GM12878 (cell line): ENCODE data around the gene TIMP3. TPM values are rescaled to one million over a fixed set of nuclear protein-coding genes. Genes with fewer than 3 reads are reported as not detected.

Experiments
- ATAC-seq: fragments of 200-7000 bp; cut with Tn5 transposase; 3 replicates; pipeline ENCODE4 v1.9.1; 2020; ENCODE audit warnings: mild to moderate bottlenecking, moderate library complexity
- BruUV-seq: library from RNA; stranded (reverse); fragments of 400-500 nt; replicated peaks from 2 replicates; lab custom pipeline; 2021; lab: Mats Ljungman, UMichigan
- CTCF ChIA-PET: fragments of 300-600 bp; sonication (Branson Sonifier 250); formaldehyde crosslinking; extraction: SDS; loops from one replicate; lab custom pipeline; 2021; ENCODE audit warnings: inconsistent platforms; lab: Yijun Ruan, JAX
- POLR2A ChIA-PET: fragments of 350-600 bp; formaldehyde crosslinking; extraction: SDS; loops from one replicate; lab custom pipeline; 2021; ENCODE audit warnings: inconsistent platforms; lab: Charles Lee
- RAD21 ChIA-PET: fragments of 300-600 bp; sonication (Branson Sonifier 250); formaldehyde crosslinking; loops from one replicate; lab custom pipeline; 2023; ENCODE audit warnings: antibody characterized with exemption; ENCODE audit not compliant: unreplicated experiment; lab: Charles Lee
- SMC1A ChIA-PET: fragments of 300-600 bp; sonication (Branson Sonifier 250); formaldehyde crosslinking; loops from one replicate; lab custom pipeline; 2023; ENCODE audit not compliant: unreplicated experiment, uncharacterized antibody; lab: Charles Lee
- DNase-seq: peaks from one replicate; pipeline ENCODE4 v3.0.0-alpha.2; 2011; ENCODE audit warnings: low read depth, low spot score
- FAIRE-seq: peaks from 3 replicates; lab custom pipeline; 2011; peaks lifted over from hg19 to GRCh38; lab: Jason Lieb, UNC
- H2AFZ ChIP-seq: 2 replicates; pipeline ENCODE4 v1.6.0; 2011; ENCODE audit warnings: low read depth, low read length, control low read depth; ENCODE audit not compliant: control insufficient read depth
- H3K27ac ChIP-seq: 2 replicates; pipeline ENCODE4 v1.5.1; 2011; ENCODE audit warnings: control low read depth; ENCODE audit not compliant: control insufficient read depth, insufficient read depth
- H3K27me3 ChIP-seq, 2 experiments: replicated peaks in 1 of 2; 2 replicates each; pipeline versions ENCODE4 v1.6.0 to v1.6.1; 2011; ENCODE audit warnings: low read length in 1 of 2; ENCODE audit not compliant: control insufficient read depth in 2 of 2, insufficient read depth in 2 of 2
- H3K36me3 ChIP-seq, 2 experiments: 2 replicates each; pipeline ENCODE4 v1.5.1; 2011; ENCODE audit warnings: low read length in 1 of 2; ENCODE audit not compliant: control insufficient read depth in 2 of 2, insufficient read depth in 2 of 2
- H3K4me1 ChIP-seq: 2 replicates; pipeline ENCODE4 v1.6.1; 2011; ENCODE audit warnings: mild to moderate bottlenecking, low read length, moderate library complexity, mixed read lengths; ENCODE audit not compliant: control insufficient read depth, insufficient read depth
- H3K4me2 ChIP-seq: 2 replicates; pipeline ENCODE4 v1.6.0; 2011; ENCODE audit warnings: control low read depth; ENCODE audit not compliant: control insufficient read depth, insufficient read depth
- H3K4me3 ChIP-seq: fragments of 200-600 bp; sonication (generic); 2 replicates; pipeline ENCODE4 v1.5.1; 2016
- H3K79me2 ChIP-seq: 2 replicates; pipeline ENCODE4 v1.6.0; 2011; ENCODE audit warnings: low read length; ENCODE audit not compliant: control insufficient read depth, insufficient read depth
- H3K9ac ChIP-seq: 2 replicates; pipeline ENCODE4 v1.8.0; 2011; ENCODE audit warnings: low read length, control low read depth, mixed read lengths; ENCODE audit not compliant: control insufficient read depth, insufficient read depth
- H3K9me3 ChIP-seq: replicated peaks from 3 replicates; pipeline ENCODE4 v1.5.1; 2011; ENCODE audit warnings: mild to moderate bottlenecking, low read length; ENCODE audit not compliant: control insufficient read depth, insufficient read depth
- H4K20me1 ChIP-seq: 2 replicates; pipeline ENCODE4 v1.6.0; 2011; ENCODE audit not compliant: control insufficient read depth, insufficient read depth
- BACH1 ChIP-seq: fragments of 450-650 bp; IDR thresholded peaks from 2 replicates; pipeline ENCODE4 v1.6.1; 2017; ENCODE audit warnings: mild to moderate bottlenecking, borderline replicate concordance
- BHLHE40 ChIP-seq, 2 experiments: fragments of 450-650 bp in 1 of 2; IDR thresholded peaks; 2 replicates each; pipeline ENCODE4 v1.6.1; 2011 to 2017; ENCODE audit warnings: low read depth in 2 of 2, borderline replicate concordance in 1 of 2, improper control_type of control experiment in 1 of 2, low read length in 1 of 2, mild to moderate bottlenecking in 1 of 2
- CBX5 ChIP-seq: sonication (generic); IDR thresholded peaks from 2 replicates; pipeline ENCODE4 v1.6.1; 2016; ENCODE audit warnings: low read depth, moderate library complexity, mild to moderate bottlenecking, inconsistent platforms
- CREB1 ChIP-seq: IDR thresholded peaks from 2 replicates; pipeline ENCODE4 v1.6.1; 2012; ENCODE audit warnings: low read depth, mild to moderate bottlenecking, inconsistent platforms
- IKZF2 ChIP-seq, 2 experiments: fragments of 450-650 bp; IDR thresholded peaks; 2 replicates each; pipeline ENCODE4 v1.6.1; 2017; ENCODE audit warnings: mild to moderate bottlenecking in 2 of 2, moderate library complexity in 2 of 2
- KAT2A ChIP-seq: conservative IDR thresholded peaks from 2 replicates; pipeline ENCODE4 v1.6.1; 2011; ENCODE audit warnings: low read depth, low read length; ENCODE audit not compliant: control insufficient read depth
- MTA3 ChIP-seq: IDR thresholded peaks from 2 replicates; pipeline ENCODE4 v1.6.1; 2012; ENCODE audit warnings: low read length, inconsistent platforms, borderline replicate concordance
- NFIC ChIP-seq: IDR thresholded peaks from 2 replicates; pipeline ENCODE4 v1.6.1; 2012; ENCODE audit warnings: low read depth, mild to moderate bottlenecking, inconsistent platforms, low read length, moderate library complexity
- PAX5 ChIP-seq: IDR thresholded peaks from 2 replicates; pipeline ENCODE4 v1.6.1; 2011; ENCODE audit warnings: low read depth, low read length, borderline replicate concordance
- POU2F2 ChIP-seq: IDR thresholded peaks from 3 replicates; pipeline ENCODE4 v1.6.1; 2011; ENCODE audit warnings: low read depth, mild to moderate bottlenecking, low read length, borderline replicate concordance
- RAD21 ChIP-seq: IDR thresholded peaks from 2 replicates; pipeline ENCODE4 v1.6.1; 2011; ENCODE audit warnings: mild to moderate bottlenecking, low read depth, low read length, moderate library complexity; ENCODE audit not compliant: insufficient read depth
- RCOR1 ChIP-seq: conservative IDR thresholded peaks from 2 replicates; pipeline ENCODE4 v1.6.1; 2012; ENCODE audit warnings: low read depth, low read length, improper control_type of control experiment
- RUNX3 ChIP-seq: IDR thresholded peaks from 2 replicates; pipeline ENCODE4 v1.6.1; 2012; ENCODE audit warnings: low read length, inconsistent platforms
- SMAD5 ChIP-seq: IDR thresholded peaks from 2 replicates; pipeline ENCODE4 v1.6.1; 2016; ENCODE audit warnings: antibody characterized with exemption, low read depth
- YY1 ChIP-seq: IDR thresholded peaks from 2 replicates; pipeline ENCODE4 v1.6.1; 2011; ENCODE audit warnings: low read depth, mild to moderate bottlenecking, low read length
- ZBED1 ChIP-seq: IDR thresholded peaks from 2 replicates; pipeline ENCODE4 v1.6.1; 2016; ENCODE audit warnings: borderline replicate concordance
- WGBS: methylation state at CpG from one replicate; pipeline ENCODE4 v1.1.6; 2016; ENCODE audit warnings: low lambda C conversion rate; ENCODE audit not compliant: insufficient replicate concordance, insufficient coverage; ENCODE audit errors: missing lambda C conversion rate; 5-methylcytosine and 5-hydroxymethylcytosine counted together
- in situ Hi-C: fragments of 300-500 bp; cut with MboI; formaldehyde crosslinking; loops from 9 replicates; pipeline ENCODE4 v1.14.3; 2018; ENCODE audit warnings: mixed read lengths
- intact Hi-C: fragments of 100-400 bp; cut with micrococcal nuclease; formaldehyde crosslinking; loops from one replicate; pipeline ENCODE4 v1.14.2; 2022; ENCODE audit not compliant: unreplicated experiment
- polyA plus RNA-seq, 11 experiments: library from polyadenylated mRNA; depleted of rRNA in 4 of 11; unstranded in 6 of 11; stranded (reverse) in 5 of 11; fragments of >200 nt; fragmentation: Nextera tagmentation in 4 of 11; fragmentation: Illumina TruSeq in 1 of 11; extraction: Ambion mirVana in 4 of 11; extraction: Trizol in 1 of 11; gene quantifications; 1 replicate in 1 of 11; 2 replicates in 10 of 11; pipeline versions ENCODE4 v1.2.1 to v1.2.3, GENCODE V29; 2011 to 2016; ENCODE audit warnings: inconsistent platforms in 2 of 11, missing spikeins in 2 of 11, low read depth in 1 of 11
- total RNA-seq, 4 experiments: library from RNA; depleted of rRNA in 3 of 4; stranded (reverse); fragments of >200 nt in 3 of 4; fragmentation: Illumina TruSeq in 1 of 4; extraction: Trizol in 1 of 4; gene quantifications; 2 replicates each; pipeline versions ENCODE4 v1.2.1 to v1.2.3, GENCODE V29; 2013 to 2021
- TF ChIP-seq, protein P1 (sequence below): fragments of 450-650 bp; IDR thresholded peaks from 2 replicates; pipeline ENCODE4 v1.6.1; 2018; ENCODE audit warnings: borderline replicate concordance, mild to moderate bottlenecking; ENCODE audit not compliant: partially characterized antibody
- TF ChIP-seq, protein P2 (sequence below): fragments of 450-650 bp; IDR thresholded peaks from 2 replicates; pipeline ENCODE4 v1.6.1; 2017; ENCODE audit warnings: antibody characterized with exemption, mild to moderate bottlenecking, moderate library complexity
- TF ChIP-seq, protein P3 (sequence below): fragments of 450-650 bp; IDR thresholded peaks from 2 replicates; pipeline ENCODE4 v1.6.1; 2016; ENCODE audit warnings: mild to moderate bottlenecking

Gene TIMP3
- total and polyA plus RNA-seq, 10 of the 15 experiments (the other 5 are each of a cell fraction or from before 2014, with no cell fraction given) = 0.01 to 0.74 (median 0.27) TPM; not detected in 5

DNA sequence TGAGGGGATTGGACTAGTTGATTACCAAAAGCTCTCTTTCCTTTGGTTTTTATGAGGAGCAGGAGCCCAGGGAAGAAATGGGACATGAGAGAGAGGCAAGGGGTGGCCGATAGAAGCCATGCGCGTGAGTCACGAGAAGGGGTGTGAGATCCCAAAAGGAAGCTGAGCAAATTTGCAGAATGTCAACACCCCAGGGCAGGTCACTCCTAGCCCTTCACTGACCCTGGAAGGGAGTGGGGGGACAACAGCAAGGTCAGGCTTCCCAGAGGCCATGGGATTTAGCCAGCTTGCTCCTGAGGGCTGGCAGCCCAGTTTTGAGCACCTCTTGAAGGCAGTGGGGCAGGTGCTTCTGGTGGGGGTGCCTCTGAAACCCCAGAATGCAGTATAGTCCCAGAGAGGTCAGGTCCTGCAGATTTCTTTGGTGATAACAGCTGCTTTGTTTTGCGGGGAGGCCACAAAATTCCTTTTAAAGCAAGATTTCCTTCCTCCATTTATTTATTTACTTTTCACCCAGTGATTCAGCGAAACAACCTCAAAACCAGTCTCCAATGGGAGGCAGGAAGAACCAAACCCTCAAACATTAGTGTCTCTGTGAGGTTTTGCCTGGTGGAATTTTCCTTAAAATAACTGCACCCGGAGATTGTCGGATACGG is 40.1 kb upstream of the TIMP3 start:
- CTCF ChIA-PET = no interaction called here
- intact Hi-C loops = no loop called here

More for the DNA sequence above, 40.1 kb upstream of the TIMP3 start:
- no peaks in the 10 kb centered on the region for H3K79me2 ChIP-seq
- H3K4me1 ChIP-seq = no peaks in the 10 kb centered on the region
- TF ChIP-seq ZBED1 (no peak), KAT2A (no peak), POU2F2 (no peak), BACH1 (no peak), PAX5 (no peak), YY1 (no peak), BHLHE40 (IDR thresholded peaks at IDR 0.05; ENCODE audit: borderline replicate concordance in 1 of 2, low read depth in 2 of 2, low read length in 1 of 2) (no peak), SMAD5 (no peak), NFIC (no peak), RCOR1 (no peak), RAD21 (no peak), RUNX3 (no peak), IKZF2 (IDR thresholded peaks at IDR 0.05) (no peak), MTA3 (no peak), CREB1 (no peak), CBX5 (no peak)
- TF ChIP-seq, protein P1, sequence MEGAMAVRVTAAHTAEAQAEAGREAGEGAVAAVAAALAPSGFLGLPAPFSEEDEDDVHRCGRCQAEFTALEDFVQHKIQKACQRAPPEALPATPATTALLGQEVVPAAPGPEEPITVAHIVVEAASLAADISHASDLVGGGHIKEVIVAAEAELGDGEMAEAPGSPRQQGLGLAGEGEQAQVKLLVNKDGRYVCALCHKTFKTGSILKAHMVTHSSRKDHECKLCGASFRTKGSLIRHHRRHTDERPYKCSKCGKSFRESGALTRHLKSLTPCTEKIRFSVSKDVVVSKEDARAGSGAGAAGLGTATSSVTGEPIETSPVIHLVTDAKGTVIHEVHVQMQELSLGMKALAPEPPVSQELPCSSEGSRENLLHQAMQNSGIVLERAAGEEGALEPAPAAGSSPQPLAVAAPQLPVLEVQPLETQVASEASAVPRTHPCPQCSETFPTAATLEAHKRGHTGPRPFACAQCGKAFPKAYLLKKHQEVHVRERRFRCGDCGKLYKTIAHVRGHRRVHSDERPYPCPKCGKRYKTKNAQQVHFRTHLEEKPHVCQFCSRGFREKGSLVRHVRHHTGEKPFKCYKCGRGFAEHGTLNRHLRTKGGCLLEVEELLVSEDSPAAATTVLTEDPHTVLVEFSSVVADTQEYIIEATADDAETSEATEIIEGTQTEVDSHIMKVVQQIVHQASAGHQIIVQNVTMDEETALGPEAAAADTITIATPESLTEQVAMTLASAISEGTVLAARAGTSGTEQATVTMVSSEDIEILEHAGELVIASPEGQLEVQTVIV = no peak
- TF ChIP-seq, protein P2, sequence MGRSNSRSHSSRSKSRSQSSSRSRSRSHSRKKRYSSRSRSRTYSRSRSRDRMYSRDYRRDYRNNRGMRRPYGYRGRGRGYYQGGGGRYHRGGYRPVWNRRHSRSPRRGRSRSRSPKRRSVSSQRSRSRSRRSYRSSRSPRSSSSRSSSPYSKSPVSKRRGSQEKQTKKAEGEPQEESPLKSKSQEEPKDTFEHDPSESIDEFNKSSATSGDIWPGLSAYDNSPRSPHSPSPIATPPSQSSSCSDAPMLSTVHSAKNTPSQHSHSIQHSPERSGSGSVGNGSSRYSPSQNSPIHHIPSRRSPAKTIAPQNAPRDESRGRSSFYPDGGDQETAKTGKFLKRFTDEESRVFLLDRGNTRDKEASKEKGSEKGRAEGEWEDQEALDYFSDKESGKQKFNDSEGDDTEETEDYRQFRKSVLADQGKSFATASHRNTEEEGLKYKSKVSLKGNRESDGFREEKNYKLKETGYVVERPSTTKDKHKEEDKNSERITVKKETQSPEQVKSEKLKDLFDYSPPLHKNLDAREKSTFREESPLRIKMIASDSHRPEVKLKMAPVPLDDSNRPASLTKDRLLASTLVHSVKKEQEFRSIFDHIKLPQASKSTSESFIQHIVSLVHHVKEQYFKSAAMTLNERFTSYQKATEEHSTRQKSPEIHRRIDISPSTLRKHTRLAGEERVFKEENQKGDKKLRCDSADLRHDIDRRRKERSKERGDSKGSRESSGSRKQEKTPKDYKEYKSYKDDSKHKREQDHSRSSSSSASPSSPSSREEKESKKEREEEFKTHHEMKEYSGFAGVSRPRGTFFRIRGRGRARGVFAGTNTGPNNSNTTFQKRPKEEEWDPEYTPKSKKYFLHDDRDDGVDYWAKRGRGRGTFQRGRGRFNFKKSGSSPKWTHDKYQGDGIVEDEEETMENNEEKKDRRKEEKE = no peak
- TF ChIP-seq, protein P3, sequence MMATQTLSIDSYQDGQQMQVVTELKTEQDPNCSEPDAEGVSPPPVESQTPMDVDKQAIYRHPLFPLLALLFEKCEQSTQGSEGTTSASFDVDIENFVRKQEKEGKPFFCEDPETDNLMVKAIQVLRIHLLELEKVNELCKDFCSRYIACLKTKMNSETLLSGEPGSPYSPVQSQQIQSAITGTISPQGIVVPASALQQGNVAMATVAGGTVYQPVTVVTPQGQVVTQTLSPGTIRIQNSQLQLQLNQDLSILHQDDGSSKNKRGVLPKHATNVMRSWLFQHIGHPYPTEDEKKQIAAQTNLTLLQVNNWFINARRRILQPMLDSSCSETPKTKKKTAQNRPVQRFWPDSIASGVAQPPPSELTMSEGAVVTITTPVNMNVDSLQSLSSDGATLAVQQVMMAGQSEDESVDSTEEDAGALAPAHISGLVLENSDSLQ = no peak
- RAD21 ChIA-PET = no interaction called here
- no peak for ATAC-seq
- no peak overlapping the region for H2AFZ ChIP-seq
- no peak overlapping the region for H3K27ac ChIP-seq
- no peak overlapping the region for H3K4me2 ChIP-seq
- no peak overlapping the region for H3K4me3 ChIP-seq
- no peak overlapping the region for H3K9ac ChIP-seq
- POLR2A ChIA-PET = no interaction called here
- no TSS peak for BruUV-seq
- WGBS = 38% methylated on average over 9 of the region's 9 CpGs
- H3K36me3 ChIP-seq = no peaks in the 10 kb centered on the region
- no peaks in the 10 kb centered on the region for H3K27me3 ChIP-seq
- no peaks in the 10 kb centered on the region for H3K9me3 ChIP-seq
- no peaks in the 10 kb centered on the region; the same call in 1 of the 2 replicates for H4K20me1 ChIP-seq
- FAIRE-seq = no peak
- SMC1A ChIA-PET = no interaction called here
- DNase-seq = no peak
- in situ Hi-C loops = loop anchor here (5.0 kb wide), 1 partner anchor 51 kb away; no protein-coding TSS in a partner anchor
